ENCODE data around the gene TARBP2.

TARBP2 gene

GRCh38 chr12:53500776-53501614 is at the start of gene TARBP2:
Gene TARBP2 (plus strand): TSS chr12:53501283. CDS start chr12:53501409, 126 bp downstream.
- peak; percentile 95 for DNase-seq

- DNase-seq, result peak; percentile 95
These were observed 49.4 kb upstream of the TARBP2 start, which contains the start of gene PCBP2 for GRCh38 chr12:53451661-53452158. Gene PCBP2 (plus strand): TSS chr12:53452102. CDS start chr12:53454801, 2,699 bp downstream.

GRCh38 chr12:53452159-53453077 is 48.7 kb upstream of the TARBP2 start:
- DNase-seq, result peak; percentile 74

- no peak for DNase-seq
These were observed 47.0 kb upstream of the TARBP2 start for GRCh38 chr12:53453953-53454640.

- DNase-seq, result no peak
These were observed 46.4 kb upstream of the TARBP2 start for GRCh38 chr12:53454707-53455106.

GRCh38 chr12:53456654-53457366 is 44.3 kb upstream of the TARBP2 start:
- no peak for DNase-seq

GRCh38 chr12:53459097-53459496 is 42.0 kb upstream of the TARBP2 start:
- DNase-seq, result no peak

- no peak for DNase-seq
These were observed 40.0 kb upstream of the TARBP2 start for GRCh38 chr12:53461059-53461458.

GRCh38 chr12:53461591-53461990 is 39.5 kb upstream of the TARBP2 start:
- no peak for DNase-seq

GRCh38 chr12:53462935-53463334 is 38.1 kb upstream of the TARBP2 start:
- DNase-seq, result no peak

- DNase-seq, result no peak
These were observed 37.1 kb upstream of the TARBP2 start for GRCh38 chr12:53463802-53464560.

- DNase-seq, result no peak
These were observed 36.2 kb upstream of the TARBP2 start for GRCh38 chr12:53464685-53465418.

GRCh38 chr12:53465679-53466078 is 35.4 kb upstream of the TARBP2 start:
- DNase-seq, result no peak

- no peak for DNase-seq
These were observed 34.4 kb upstream of the TARBP2 start for GRCh38 chr12:53466640-53467039.

GRCh38 chr12:53467082-53467481 is 34.0 kb upstream of the TARBP2 start:
- DNase-seq, result no peak

- no peak for DNase-seq
These were observed 33.2 kb upstream of the TARBP2 start for GRCh38 chr12:53467880-53468279.

GRCh38 chr12:53468282-53468681 is 32.8 kb upstream of the TARBP2 start:
- no peak for DNase-seq

GRCh38 chr12:53472056-53472582 is 29.0 kb upstream of the TARBP2 start:
- DNase-seq, result no peak

- no peak for DNase-seq
These were observed 27.0 kb upstream of the TARBP2 start for GRCh38 chr12:53474077-53474476.

- no peak for DNase-seq
These were observed 26.3 kb upstream of the TARBP2 start for GRCh38 chr12:53474819-53475218.
